Lung (tissue), 16 donors: ENCODE data around the gene NOS3. TPM values are rescaled to one million over a fixed set of nuclear protein-coding genes. Genes with fewer than 3 reads are reported as not detected.

ENCODE experiments used
- ATAC-seq: fragments of 200-7000 bp; cut with Tn5 transposase; one replicate; pipeline ENCODE4 v1.9.1; 2020; ENCODE audit warnings: moderate number of reproducible peaks; ENCODE audit not compliant: insufficient read depth, low FRiP score
- DNase-seq, 3 donors: peaks; one replicate each; pipeline ENCODE4 v3.0.0-alpha.2; 2013 to 2017
- H3K27ac ChIP-seq, 2 donors: one replicate each; pipeline ENCODE4 v1.5.1; 2013; ENCODE audit warnings: mild to moderate bottlenecking in 2 of 2, moderate library complexity in 2 of 2, control low read depth in 1 of 2, inconsistent platforms in 1 of 2, low read depth in 1 of 2, low read length in 1 of 2
- H3K27me3 ChIP-seq, 3 donors: one replicate each; pipeline ENCODE4 v1.5.1; 2013; ENCODE audit warnings: low read length in 2 of 3; ENCODE audit not compliant: control insufficient read depth in 3 of 3, insufficient read depth in 3 of 3
- H3K36me3 ChIP-seq, 4 donors: one replicate each; pipeline ENCODE4 v1.5.1; 2013; ENCODE audit warnings: low read length in 4 of 4, mild to moderate bottlenecking in 1 of 4, moderate library complexity in 1 of 4; ENCODE audit not compliant: control insufficient read depth in 4 of 4, insufficient read depth in 4 of 4
- H3K4me1 ChIP-seq, 5 donors: one replicate each; pipeline ENCODE4 v1.5.1; 2013; ENCODE audit warnings: low read length in 5 of 5, mild to moderate bottlenecking in 2 of 5, moderate library complexity in 1 of 5; ENCODE audit not compliant: control insufficient read depth in 5 of 5, insufficient read depth in 5 of 5
- H3K4me3 ChIP-seq: one replicate; pipeline ENCODE4 v1.5.1; 2013; ENCODE audit warnings: mild to moderate bottlenecking, control low read depth, moderate library complexity
- H3K9ac ChIP-seq, 2 donors: one replicate each; pipeline ENCODE4 v1.5.1; 2013; ENCODE audit warnings: low read length in 2 of 2, control low read depth in 1 of 2; ENCODE audit not compliant: insufficient read depth in 1 of 2
- H3K9me3 ChIP-seq, 4 donors: one replicate each; pipeline ENCODE4 v1.5.1; 2013; ENCODE audit warnings: low read length in 3 of 4, mild to moderate bottlenecking in 1 of 4, moderate library complexity in 1 of 4; ENCODE audit not compliant: control insufficient read depth in 4 of 4, insufficient read depth in 3 of 4
- WGBS, 2 donors: extraction: QIAGEN DNeasy Blood & Tissue Kit; methylation state at CpG; one replicate each; pipeline ENCODE4 v1.1.7; 2013; 5-methylcytosine and 5-hydroxymethylcytosine counted together
- long read RNA-seq, 5 donors: transcript quantifications; one replicate each; lab custom pipeline, GENCODE V29; 2026
- polyA plus RNA-seq, 2 donors: library from polyadenylated mRNA; stranded (reverse); fragments of 200-250 nt; gene quantifications; one replicate each; pipeline ENCODE4 v1.2.1, GENCODE V29; 2013
- total RNA-seq, 2 donors: library from RNA; depleted of rRNA in 1 of 2; stranded (reverse); fragments of >200 nt in 1 of 2; gene quantifications; one replicate each; pipeline ENCODE4 v1.2.1, GENCODE V29; 2014 to 2021
- TF ChIP-seq, protein P1 (sequence below): IDR thresholded peaks from 2 replicates; pipeline ENCODE4 v1.5.1; 2012; ENCODE audit warnings: mild to moderate bottlenecking; ENCODE audit errors: control extremely low read depth, extremely low read depth
- donor health status: control.
- donor health status: control.
- donor health status: Bipolar disorder and iron deficiency.
- donor health status: healthy.
- donor health status: DM: yes; HTN: yes; CAD: no.

The NOS3 gene
- 10 to 100 TPM; 11.9 to 31.0 TPM for total RNA-seq
- 10 to 100 TPM in 1 of 2 donors, 1 to 10 TPM in 1; 9.3 to 11.9 TPM for polyA plus RNA-seq
- long read RNA-seq, donor 1 = 0 reads
- long read RNA-seq, donor 2 = 0 reads
- long read RNA-seq, donor 3 = 0 reads
- long read RNA-seq, donor 4 = 0 reads
- long read RNA-seq, donor 5, partial matches to known transcripts = 0 of 1 reads
- long read RNA-seq, donor 5, other reads (novel, unspliced or antisense) = 0 of 1 reads

DNA sequence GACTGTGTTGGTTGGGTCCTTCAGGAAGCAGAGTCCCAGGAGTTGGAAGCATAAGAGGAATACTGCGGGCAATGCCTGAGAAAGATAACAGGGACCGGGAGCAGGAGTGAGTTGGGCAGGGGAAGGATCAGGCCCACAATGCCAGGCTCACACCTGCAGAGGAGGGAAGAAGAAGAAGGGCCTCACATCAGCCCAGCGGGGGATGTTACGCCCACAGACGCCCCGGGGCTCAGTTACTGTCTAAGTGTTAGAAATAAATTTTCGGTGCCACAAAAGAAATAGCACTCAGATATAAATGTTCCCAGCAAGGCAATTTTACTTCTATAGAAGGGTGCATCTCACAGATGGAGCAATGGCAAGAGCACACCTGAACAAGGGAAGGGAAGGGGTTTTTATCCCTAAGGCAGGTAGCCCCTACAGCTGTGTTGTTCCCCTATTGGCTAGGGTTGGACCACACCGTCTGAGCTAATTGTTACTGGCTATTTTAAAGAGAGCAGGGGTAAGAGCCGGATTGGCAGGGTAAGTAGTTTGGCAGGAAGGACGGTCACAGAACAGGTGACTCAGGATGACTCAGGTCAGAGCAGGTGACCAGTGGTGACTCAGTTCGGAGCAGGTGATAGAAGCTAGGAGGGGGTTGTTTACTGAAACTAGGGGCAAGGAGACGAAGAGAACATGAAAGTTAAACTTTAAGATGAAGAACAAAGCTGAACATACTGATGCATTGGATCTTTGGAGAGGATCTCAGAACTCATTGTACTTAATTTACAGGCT is at the start of gene NOS3:
NOS3 (plus strand) TSS at position 602 of the 771 bp plus-strand sequence. CDS start 2,787 bp downstream, outside the sequence.
- Histone ChIP-seq H3K27ac (peak within 1 kb of the TSS in 1 of 2 donors; percentile 20), H3K36me3 (no peaks in the 10 kb centered on the region), H3K9ac (no peak within 1 kb of the TSS), H3K4me3 (no peak within 1 kb of the TSS), H3K27me3 (peaks cover 0 to 5% (median 0%) of the 10 kb centered on the region in 3 donors), H3K9me3 (peaks cover 0 to 12% (median 0%) of the 10 kb centered on the region in 4 donors), H3K4me1 (peaks cover 0 to 39% (median 15%) of the 10 kb centered on the region in 5 donors)
- TF ChIP-seq, protein P1, sequence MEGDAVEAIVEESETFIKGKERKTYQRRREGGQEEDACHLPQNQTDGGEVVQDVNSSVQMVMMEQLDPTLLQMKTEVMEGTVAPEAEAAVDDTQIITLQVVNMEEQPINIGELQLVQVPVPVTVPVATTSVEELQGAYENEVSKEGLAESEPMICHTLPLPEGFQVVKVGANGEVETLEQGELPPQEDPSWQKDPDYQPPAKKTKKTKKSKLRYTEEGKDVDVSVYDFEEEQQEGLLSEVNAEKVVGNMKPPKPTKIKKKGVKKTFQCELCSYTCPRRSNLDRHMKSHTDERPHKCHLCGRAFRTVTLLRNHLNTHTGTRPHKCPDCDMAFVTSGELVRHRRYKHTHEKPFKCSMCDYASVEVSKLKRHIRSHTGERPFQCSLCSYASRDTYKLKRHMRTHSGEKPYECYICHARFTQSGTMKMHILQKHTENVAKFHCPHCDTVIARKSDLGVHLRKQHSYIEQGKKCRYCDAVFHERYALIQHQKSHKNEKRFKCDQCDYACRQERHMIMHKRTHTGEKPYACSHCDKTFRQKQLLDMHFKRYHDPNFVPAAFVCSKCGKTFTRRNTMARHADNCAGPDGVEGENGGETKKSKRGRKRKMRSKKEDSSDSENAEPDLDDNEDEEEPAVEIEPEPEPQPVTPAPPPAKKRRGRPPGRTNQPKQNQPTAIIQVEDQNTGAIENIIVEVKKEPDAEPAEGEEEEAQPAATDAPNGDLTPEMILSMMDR = no peak
- ATAC-seq (no peak), DNase-seq (no peak)
- WGBS, 2 donors = 91 to 93% methylated on average over 12 of the region's 12 CpGs

DNA sequence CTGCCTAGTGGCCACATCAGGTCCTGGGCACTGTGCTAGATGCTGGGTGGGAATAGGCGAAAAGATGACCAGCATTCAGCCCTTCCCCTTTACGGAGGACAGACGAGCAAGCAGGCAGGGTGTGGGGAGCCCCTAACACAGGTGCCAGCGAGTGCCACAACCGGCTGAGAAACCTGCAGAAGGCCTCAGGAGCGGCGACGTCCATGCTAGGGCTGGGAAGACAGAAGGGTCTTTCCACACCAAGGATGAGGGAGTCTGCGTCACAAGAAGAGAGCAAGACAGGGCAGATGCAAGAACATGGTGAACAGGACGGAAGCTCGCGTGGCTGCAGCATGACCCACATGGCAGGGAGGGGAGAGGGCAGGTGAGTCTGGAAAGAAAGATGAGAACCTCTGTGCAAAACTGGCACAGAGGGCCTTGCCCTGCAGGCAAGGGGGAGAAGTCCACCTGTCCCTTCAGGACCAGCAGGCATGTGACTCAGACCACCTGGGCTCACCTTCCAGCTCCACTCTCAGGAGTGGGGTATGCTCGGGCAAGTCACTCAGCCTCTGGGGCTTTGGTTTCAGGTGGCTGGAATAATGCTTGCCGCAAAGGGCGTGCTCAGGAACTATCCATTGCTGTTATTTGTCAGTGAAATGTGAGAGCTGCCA is 49.3 kb upstream of the NOS3 start:
- Histone ChIP-seq H3K9ac (no peak overlapping the region), H3K27ac (no peak overlapping the region), H3K4me3 (no peak overlapping the region), H3K36me3 (no peaks in the 10 kb centered on the region), H3K27me3 (peaks cover 0 to 2% (median 0%) of the 10 kb centered on the region in 3 donors), H3K9me3 (no peaks in the 10 kb centered on the region), H3K4me1 (peaks cover 0 to 27% (median 0%) of the 10 kb centered on the region in 5 donors)
- ATAC-seq (no peak), DNase-seq (no peak)
- WGBS, 2 donors = 84 to 93% methylated on average over 15 of the region's 15 CpGs
- TF ChIP-seq, protein P1 = no peak

DNA sequence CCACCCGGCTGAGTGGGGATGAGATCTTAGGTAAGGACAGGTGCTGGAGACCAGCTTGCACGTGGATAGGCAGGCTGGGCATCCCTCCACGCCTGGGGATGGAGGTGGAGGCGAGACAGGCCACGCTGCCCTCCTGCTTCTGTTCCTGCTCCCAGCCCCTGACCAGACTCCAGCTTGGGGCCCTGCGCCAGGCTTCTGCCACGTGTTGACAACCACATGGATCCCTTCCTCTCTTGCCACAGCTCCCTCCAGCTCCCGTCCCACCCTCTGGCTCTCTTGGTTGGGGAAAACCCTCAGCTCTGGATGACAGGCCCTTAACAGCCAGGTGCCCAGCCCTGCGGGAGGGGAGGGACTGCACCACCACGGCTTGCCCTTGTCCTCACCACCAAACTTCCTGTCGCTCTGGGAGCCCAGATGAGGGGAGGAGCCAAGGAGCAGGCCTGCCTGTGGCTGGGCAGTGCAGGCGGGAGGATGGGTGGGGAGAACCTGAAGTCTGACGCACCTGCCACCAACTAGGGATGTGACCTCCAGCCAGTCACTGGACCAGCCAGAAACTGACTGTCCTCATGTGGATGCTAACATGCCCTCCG is 48.7 kb upstream of the NOS3 start:
- WGBS, 2 donors = 33% methylated on average over 13 to 14 of the region's 14 CpGs

More for the DNA sequence above, 48.7 kb upstream of the NOS3 start:
- Histone ChIP-seq H3K9me3 (no peaks in the 10 kb centered on the region), H3K36me3 (no peaks in the 10 kb centered on the region), H3K4me3 (no peak overlapping the region), H3K9ac (no peak overlapping the region), H3K27me3 (peaks cover 0 to 4% (median 0%) of the 10 kb centered on the region in 3 donors), H3K27ac (peak overlapping the region in 1 of 2 donors; percentile 0), H3K4me1 (peaks cover 0 to 27% (median 0%) of the 10 kb centered on the region in 5 donors)
- TF ChIP-seq, protein P1 = no peak
- DNase-seq (peak; percentile 50 to 66 (median 53)), ATAC-seq (no peak)
